Activated T-cell treated with anti-CD3 and anti-CD28 coated beads, Interleukin-2, amount 50 U/mL, for 1 hour (primary cell): ENCODE results near the gene PPP2R5A.
"Not testable (repeated sequence)": the region's sequence is repeated elsewhere in the genome, so short reads cannot be mapped to it uniquely, and the experiment has no call there.

Source experiments
- DNase-seq: peaks from one replicate; pipeline ENCODE4 v3.0.0-alpha.2; 2020

Gene PPP2R5A

GRCh38 chr1:212302745-212303383 lies 17.7 kb downstream of the PPP2R5A start:
- DNase-seq = no peak

GRCh38 chr1:212305342-212305741 lies 20.1 kb downstream of the PPP2R5A start:
- no peak for DNase-seq

GRCh38 chr1:212305984-212306452 lies 20.8 kb downstream of the PPP2R5A start:
- DNase-seq = not testable (repeated sequence)

- DNase-seq = no peak
Observed at GRCh38 chr1:212309967-212310366, 24.8 kb downstream of the PPP2R5A start.

GRCh38 chr1:212310383-212310782 lies 25.2 kb downstream of the PPP2R5A start:
- no peak for DNase-seq

- no peak for DNase-seq
Observed at GRCh38 chr1:212311836-212312497, 26.8 kb downstream of the PPP2R5A start.

- DNase-seq = no peak
Observed at GRCh38 chr1:212313616-212314015, 28.4 kb downstream of the PPP2R5A start.

- DNase-seq = no peak
Observed at GRCh38 chr1:212315184-212315583, 30.0 kb downstream of the PPP2R5A start.

GRCh38 chr1:212315907-212316306 lies 30.7 kb downstream of the PPP2R5A start:
- no peak for DNase-seq

- DNase-seq = no peak
Observed at GRCh38 chr1:212317916-212318315, 32.7 kb downstream of the PPP2R5A start.

- DNase-seq = not testable (repeated sequence)
Observed at GRCh38 chr1:212321031-212321430, 35.8 kb downstream of the PPP2R5A start.

GRCh38 chr1:212323066-212323465 lies 37.9 kb downstream of the PPP2R5A start:
- no peak for DNase-seq

GRCh38 chr1:212326541-212326940 lies 41.3 kb downstream of the PPP2R5A start:
- no peak for DNase-seq

GRCh38 chr1:212328248-212328647 lies 43.0 kb downstream of the PPP2R5A start:
- DNase-seq = no peak

- DNase-seq = no peak
Observed at GRCh38 chr1:212329105-212329504, 43.9 kb downstream of the PPP2R5A start.

GRCh38 chr1:212341090-212341489 lies 55.9 kb downstream of the PPP2R5A start:
- no peak for DNase-seq

- DNase-seq = no peak
Observed at GRCh38 chr1:212344905-212345304, 59.7 kb downstream of the PPP2R5A start.

- no peak for DNase-seq
Observed at GRCh38 chr1:212346601-212347000, 61.4 kb downstream of the PPP2R5A start.

- DNase-seq = no peak
Observed at GRCh38 chr1:212351588-212352362, 66.6 kb downstream of the PPP2R5A start.

- DNase-seq = no peak
Observed at GRCh38 chr1:212353181-212353580, 68.0 kb downstream of the PPP2R5A start.

- no peak for DNase-seq
Observed at GRCh38 chr1:212354464-212354863, 69.3 kb downstream of the PPP2R5A start.

GRCh38 chr1:212355230-212355969 lies 70.2 kb downstream of the PPP2R5A start:
- DNase-seq = no peak
